K562 (cell line): ENCODE data around the gene ZBTB49. TPM values are rescaled to one million over a fixed set of nuclear protein-coding genes. Genes with fewer than 3 reads are reported as not detected.

Source experiments
- CAMTA2 ChIP-seq: fragments of 250-450 bp; sonication (Bioruptor Pico); conservative IDR thresholded peaks from 2 replicates; pipeline ENCODE4 v1.5.1; 2022
- GABPB1 ChIP-seq: sonication (generic); formaldehyde crosslinking; IDR thresholded peaks from 2 replicates; pipeline ENCODE4 v1.8.0; 2022; ENCODE audit warnings: mild to moderate bottlenecking, missing genetic modification reagents
- HSF4 ChIP-seq: fragments of 250-450 bp; sonication (Bioruptor Pico); IDR thresholded peaks from 2 replicates; pipeline ENCODE4 v2.1.2; 2022; ENCODE audit warnings: mild to moderate bottlenecking, moderate library complexity, borderline replicate concordance
- NCOA6 ChIP-seq: fragments of 450-650 bp; IDR thresholded peaks from 2 replicates; pipeline ENCODE4 v1.6.1; 2017; ENCODE audit warnings: mild to moderate bottlenecking
- NFIC ChIP-seq: fragments of 450-650 bp; IDR thresholded peaks from 2 replicates; pipeline ENCODE4 v1.6.1; 2017; ENCODE audit warnings: mild to moderate bottlenecking, inconsistent platforms
- PCBP2 ChIP-seq: fragments of 200-400 bp; formaldehyde crosslinking; IDR thresholded peaks from 2 replicates; pipeline ENCODE4 v1.6.1; 2018; ENCODE audit warnings: low read length, low read depth, mild to moderate bottlenecking, moderate library complexity; ENCODE audit not compliant: poor library complexity, severe bottlenecking
- RFX1 ChIP-seq: fragments of 450-650 bp; IDR thresholded peaks from 2 replicates; pipeline ENCODE4 v1.6.1; 2016; ENCODE audit warnings: mild to moderate bottlenecking, moderate library complexity
- RNF2 ChIP-seq: sonication (generic); IDR thresholded peaks from 2 replicates; pipeline ENCODE4 v1.6.1; 2016
- SAP30 ChIP-seq: fragments of 200-600 bp; sonication (generic); IDR thresholded peaks from 2 replicates; pipeline ENCODE4 v1.6.1; 2012; ENCODE audit warnings: borderline replicate concordance, low read depth, mild to moderate bottlenecking, moderate library complexity, low read length, control low read depth, inconsistent platforms; ENCODE audit not compliant: insufficient read depth, poor library complexity, severe bottlenecking
- SMARCC2 ChIP-seq: fragments of 450-650 bp; IDR thresholded peaks from 2 replicates; pipeline ENCODE4 v1.6.1; 2017; ENCODE audit warnings: antibody characterized with exemption, moderate library complexity, mild to moderate bottlenecking, low read depth
- TEAD1 ChIP-seq, 2 experiments: fragments of 450-650 bp in 1 of 2; sonication (generic) in 1 of 2; formaldehyde crosslinking; IDR thresholded peaks; 2 replicates each; pipeline versions ENCODE4 v1.4.0 to v1.8.0; 2020 to 2022; ENCODE audit warnings: mild to moderate bottlenecking in 2 of 2, missing genetic modification reagents in 1 of 2
- TGIF2 ChIP-seq: sonication (generic); formaldehyde crosslinking; IDR thresholded peaks from 2 replicates; pipeline ENCODE4 v1.8.1; 2022; ENCODE audit warnings: mild to moderate bottlenecking, missing genetic modification reagents, moderate library complexity
- TRIM28 ChIP-seq: fragments of 450-650 bp; IDR thresholded peaks from 2 replicates; pipeline ENCODE4 v1.6.1; 2017
- YBX1 ChIP-seq: fragments of 450-650 bp; IDR thresholded peaks from 2 replicates; pipeline ENCODE4 v1.7.1; 2016; ENCODE audit warnings: mild to moderate bottlenecking
- ZKSCAN3 ChIP-seq: fragments of 250-450 bp; sonication (Bioruptor Pico); IDR thresholded peaks from 2 replicates; pipeline ENCODE4 v1.4.0; 2020
- ZNF12 ChIP-seq: sonication (generic); formaldehyde crosslinking; IDR thresholded peaks from 2 replicates; pipeline ENCODE4 v1.4.0; 2020; ENCODE audit warnings: mild to moderate bottlenecking, missing genetic modification reagents
- ZNF217 ChIP-seq: sonication (generic); formaldehyde crosslinking; IDR thresholded peaks from 2 replicates; pipeline ENCODE4 v1.8.0; 2022; ENCODE audit warnings: mild to moderate bottlenecking, missing genetic modification reagents
- ZNF253 ChIP-seq: fragments of 250-450 bp; sonication (Bioruptor Pico); conservative IDR thresholded peaks from 2 replicates; pipeline ENCODE4 v1.6.1; 2021; ENCODE audit warnings: mild to moderate bottlenecking
- ZNF75A ChIP-seq: fragments of 450-650 bp; formaldehyde crosslinking; IDR thresholded peaks from 2 replicates; pipeline ENCODE4 v1.4.0; 2020; ENCODE audit warnings: mild to moderate bottlenecking
- polyA plus RNA-seq, 8 experiments: library from polyadenylated mRNA; depleted of rRNA in 4 of 8; stranded (reverse) in 5 of 8; unstranded in 3 of 8; fragments of >200 nt; fragmentation: Nextera tagmentation in 2 of 8; fragmentation: Illumina TruSeq in 1 of 8; extraction: Ambion mirVana in 2 of 8; extraction: Trizol in 1 of 8; gene quantifications; 2 replicates each; pipeline versions ENCODE4 v1.2.1 to v1.2.3, GENCODE V29; 2011 to 2014; ENCODE audit warnings: inconsistent platforms in 1 of 8, missing spikeins in 1 of 8
- total RNA-seq, 7 experiments: library from RNA; depleted of rRNA in 6 of 7; stranded (reverse); fragments of >200 nt in 6 of 7; fragmentation: Illumina TruSeq in 2 of 7; extraction: Trizol in 2 of 7; gene quantifications; 2 replicates each; pipeline versions ENCODE4 v1.2.1 to v1.2.3, GENCODE V29; 2011 to 2021; ENCODE audit warnings: low replicate concordance in 1 of 7
- TF ChIP-seq, protein P1 (sequence below): fragments of 250-450 bp; sonication (Bioruptor Pico); IDR thresholded peaks from 2 replicates; pipeline ENCODE4 v1.5.0; 2020; ENCODE audit warnings: mild to moderate bottlenecking
- TF ChIP-seq, protein P2 (sequence below): sonication (generic); formaldehyde crosslinking; IDR thresholded peaks from 2 replicates; pipeline ENCODE4 v1.8.0; 2022; ENCODE audit warnings: mild to moderate bottlenecking, missing genetic modification reagents
- TF ChIP-seq, protein P3 (sequence below): fragments of 200-800 bp; sonication (Bioruptor generic); IDR thresholded peaks from 2 replicates; pipeline ENCODE4 v1.6.1; 2017; ENCODE audit warnings: missing genetic modification characterization, missing compliant biosample characterization
- TF ChIP-seq, protein P4 (sequence below): fragments of 250-450 bp; sonication (Bioruptor Pico); IDR thresholded peaks from 2 replicates; pipeline ENCODE4 v1.8.0; 2021; ENCODE audit warnings: mild to moderate bottlenecking, moderate library complexity
- TF ChIP-seq, protein P5 (sequence below): fragments of 450-650 bp; conservative IDR thresholded peaks from 2 replicates; pipeline ENCODE4 v1.6.1; 2016; ENCODE audit warnings: missing genetic modification characterization, low read depth, mild to moderate bottlenecking, missing compliant biosample characterization, moderate library complexity
- TF ChIP-seq, protein P6 (sequence below): sonication (generic); formaldehyde crosslinking; IDR thresholded peaks from 2 replicates; pipeline ENCODE4 v1.9.0; 2022; ENCODE audit warnings: mild to moderate bottlenecking, missing genetic modification reagents

ZBTB49 gene
- total and polyA plus RNA-seq, 9 of the 15 experiments (the other 6 are each of a cell fraction or from before 2014, with no cell fraction given) = 0.49 to 8.0 (median 4.2) TPM

DNA sequence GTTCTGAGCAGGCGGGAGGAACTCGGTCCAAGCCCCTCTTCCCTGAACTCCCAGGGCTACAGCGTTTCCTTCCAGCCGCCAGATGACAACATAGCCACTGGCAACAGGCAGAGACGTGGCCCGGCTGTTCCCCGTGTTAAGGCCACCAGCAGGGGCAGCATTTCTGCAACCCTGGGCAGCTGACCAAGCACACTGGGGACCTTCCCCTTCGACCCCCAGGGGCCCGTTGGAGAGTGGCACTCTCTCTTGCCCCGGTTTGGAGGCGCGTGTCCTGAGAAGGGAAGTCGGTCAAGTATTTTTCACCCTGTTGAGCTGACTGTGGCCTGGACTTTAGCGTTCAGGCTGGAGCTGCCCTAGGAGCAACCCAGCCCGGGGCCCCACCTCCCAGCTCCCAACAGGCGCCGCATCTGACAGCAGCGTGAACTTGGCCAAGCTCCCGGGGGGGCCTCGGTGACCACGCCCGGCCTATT, 37.6 kb downstream of the ZBTB49 start (continued):
- TF ChIP-seq SAP30 (no peak), ZNF253 (CRISPR knock-in tag) (no peak), HSF4 (CRISPR knock-in tag) (no peak), ZKSCAN3 (no peak), CAMTA2 (CRISPR knock-in tag) (no peak), SMARCC2 (no peak), TRIM28 (0 out of 2 replicates have a peak, but pooled peaks have one; percentile 18), NFIC (0 out of 2 replicates have a peak, but pooled peaks have one; percentile 43), TEAD1 (CRISPR knock-in tag; IDR thresholded peaks at IDR 0.05) (no peak), NCOA6 (no peak), GABPB1 (CRISPR knock-in tag) (no peak), ZNF12 (CRISPR knock-in tag) (0 out of 2 replicates have a peak, but pooled peaks have one; percentile 36), ZNF75A (CRISPR knock-in tag) (no peak), RFX1 (peak; percentile 15; the same call in 1 of the 2 replicates), RNF2 (no peak), TGIF2 (no peak), YBX1 (no peak), ZNF217 (CRISPR knock-in tag) (no peak), PCBP2 (no peak)
- TF ChIP-seq, protein P1, sequence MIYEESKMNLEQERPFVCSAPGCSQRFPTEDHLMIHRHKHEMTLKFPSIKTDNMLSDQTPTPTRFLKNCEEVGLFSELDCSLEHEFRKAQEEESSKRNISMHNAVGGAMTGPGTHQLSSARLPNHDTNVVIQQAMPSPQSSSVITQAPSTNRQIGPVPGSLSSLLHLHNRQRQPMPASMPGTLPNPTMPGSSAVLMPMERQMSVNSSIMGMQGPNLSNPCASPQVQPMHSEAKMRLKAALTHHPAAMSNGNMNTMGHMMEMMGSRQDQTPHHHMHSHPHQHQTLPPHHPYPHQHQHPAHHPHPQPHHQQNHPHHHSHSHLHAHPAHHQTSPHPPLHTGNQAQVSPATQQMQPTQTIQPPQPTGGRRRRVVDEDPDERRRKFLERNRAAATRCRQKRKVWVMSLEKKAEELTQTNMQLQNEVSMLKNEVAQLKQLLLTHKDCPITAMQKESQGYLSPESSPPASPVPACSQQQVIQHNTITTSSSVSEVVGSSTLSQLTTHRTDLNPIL (CRISPR knock-in tag) = no peak
- TF ChIP-seq, protein P2, sequence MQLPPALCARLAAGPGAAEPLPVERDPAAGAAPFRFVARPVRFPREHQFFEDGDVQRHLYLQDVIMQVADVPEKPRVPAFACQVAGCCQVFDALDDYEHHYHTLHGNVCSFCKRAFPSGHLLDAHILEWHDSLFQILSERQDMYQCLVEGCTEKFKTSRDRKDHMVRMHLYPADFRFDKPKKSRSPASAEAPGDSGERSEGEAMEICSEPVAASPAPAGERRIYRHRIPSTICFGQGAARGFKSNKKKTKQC (CRISPR knock-in tag) = no peak
- TF ChIP-seq, protein P3, sequence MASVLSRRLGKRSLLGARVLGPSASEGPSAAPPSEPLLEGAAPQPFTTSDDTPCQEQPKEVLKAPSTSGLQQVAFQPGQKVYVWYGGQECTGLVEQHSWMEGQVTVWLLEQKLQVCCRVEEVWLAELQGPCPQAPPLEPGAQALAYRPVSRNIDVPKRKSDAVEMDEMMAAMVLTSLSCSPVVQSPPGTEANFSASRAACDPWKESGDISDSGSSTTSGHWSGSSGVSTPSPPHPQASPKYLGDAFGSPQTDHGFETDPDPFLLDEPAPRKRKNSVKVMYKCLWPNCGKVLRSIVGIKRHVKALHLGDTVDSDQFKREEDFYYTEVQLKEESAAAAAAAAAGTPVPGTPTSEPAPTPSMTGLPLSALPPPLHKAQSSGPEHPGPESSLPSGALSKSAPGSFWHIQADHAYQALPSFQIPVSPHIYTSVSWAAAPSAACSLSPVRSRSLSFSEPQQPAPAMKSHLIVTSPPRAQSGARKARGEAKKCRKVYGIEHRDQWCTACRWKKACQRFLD = no peak
- TF ChIP-seq, protein P4, sequence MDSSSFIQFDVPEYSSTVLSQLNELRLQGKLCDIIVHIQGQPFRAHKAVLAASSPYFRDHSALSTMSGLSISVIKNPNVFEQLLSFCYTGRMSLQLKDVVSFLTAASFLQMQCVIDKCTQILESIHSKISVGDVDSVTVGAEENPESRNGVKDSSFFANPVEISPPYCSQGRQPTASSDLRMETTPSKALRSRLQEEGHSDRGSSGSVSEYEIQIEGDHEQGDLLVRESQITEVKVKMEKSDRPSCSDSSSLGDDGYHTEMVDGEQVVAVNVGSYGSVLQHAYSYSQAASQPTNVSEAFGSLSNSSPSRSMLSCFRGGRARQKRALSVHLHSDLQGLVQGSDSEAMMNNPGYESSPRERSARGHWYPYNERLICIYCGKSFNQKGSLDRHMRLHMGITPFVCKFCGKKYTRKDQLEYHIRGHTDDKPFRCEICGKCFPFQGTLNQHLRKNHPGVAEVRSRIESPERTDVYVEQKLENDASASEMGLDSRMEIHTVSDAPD (CRISPR knock-in tag) = no peak
- TF ChIP-seq, protein P5, sequence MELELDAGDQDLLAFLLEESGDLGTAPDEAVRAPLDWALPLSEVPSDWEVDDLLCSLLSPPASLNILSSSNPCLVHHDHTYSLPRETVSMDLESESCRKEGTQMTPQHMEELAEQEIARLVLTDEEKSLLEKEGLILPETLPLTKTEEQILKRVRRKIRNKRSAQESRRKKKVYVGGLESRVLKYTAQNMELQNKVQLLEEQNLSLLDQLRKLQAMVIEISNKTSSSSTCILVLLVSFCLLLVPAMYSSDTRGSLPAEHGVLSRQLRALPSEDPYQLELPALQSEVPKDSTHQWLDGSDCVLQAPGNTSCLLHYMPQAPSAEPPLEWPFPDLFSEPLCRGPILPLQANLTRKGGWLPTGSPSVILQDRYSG (tag) = no peak
- TF ChIP-seq, protein P6, sequence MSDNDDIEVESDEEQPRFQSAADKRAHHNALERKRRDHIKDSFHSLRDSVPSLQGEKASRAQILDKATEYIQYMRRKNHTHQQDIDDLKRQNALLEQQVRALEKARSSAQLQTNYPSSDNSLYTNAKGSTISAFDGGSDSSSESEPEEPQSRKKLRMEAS (CRISPR knock-in tag) = peak; percentile 44
